Activated CD4-positive, alpha-beta T cell treated with anti-CD3 and anti-CD28 coated beads, Interleukin-2, amount 10 ng/mL, durations not matched to agents 24 days and 14 days (primary cell): ENCODE results near the gene RAB31. TPM values are rescaled to one million over a fixed set of nuclear protein-coding genes. Genes with fewer than 3 reads are reported as not detected.

Experiments used
- DNase-seq: peaks from one replicate; pipeline ENCODE4 v3.0.0; 2022
- H3K27ac Mint-ChIP-seq: one replicate; pipeline ENCODE4 v1.8.0; 2022; ENCODE audit warnings: mild to moderate bottlenecking, mixed read lengths
- H3K27me3 Mint-ChIP-seq: one replicate; pipeline ENCODE4 v1.8.0; 2022; ENCODE audit warnings: mixed read lengths
- H3K36me3 Mint-ChIP-seq: one replicate; pipeline ENCODE4 v1.8.0; 2022; ENCODE audit warnings: low read depth, mild to moderate bottlenecking, mixed read lengths
- H3K4me1 Mint-ChIP-seq: one replicate; pipeline ENCODE4 v1.8.0; 2021; ENCODE audit warnings: mixed read lengths
- H3K4me3 Mint-ChIP-seq: one replicate; pipeline ENCODE4 v1.8.0; 2022; ENCODE audit warnings: mild to moderate bottlenecking, moderate library complexity, mixed read lengths
- H3K9me3 Mint-ChIP-seq: one replicate; pipeline ENCODE4 v1.8.0; 2021; ENCODE audit warnings: mixed read lengths
- intact Hi-C: fragments of 100-400 bp; cut with micrococcal nuclease; formaldehyde crosslinking; loops from one replicate; pipeline ENCODE4 v1.15.1; 2023
- total RNA-seq: library from RNA; stranded (reverse); gene quantifications from 2 replicates; pipeline ENCODE4 v1.2.3, GENCODE V29; 2022

RAB31 gene
- total RNA-seq, 1 donor from 2014 or later, result not detected

DNA sequence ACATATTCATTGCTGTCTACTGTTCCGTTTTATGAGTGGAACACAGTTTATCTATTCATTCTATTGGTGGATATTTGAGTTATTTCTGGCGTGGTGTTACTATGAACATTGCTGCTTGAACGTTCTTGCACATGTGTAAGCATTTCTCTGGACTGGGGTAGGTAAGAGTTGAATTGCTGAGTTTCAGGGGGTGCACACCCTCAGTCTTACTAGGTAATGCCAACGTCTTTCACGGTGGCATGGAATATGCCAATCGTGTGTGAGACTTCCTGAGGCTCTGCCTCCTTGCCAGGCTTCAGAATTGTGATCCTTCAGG is 121.3 kb downstream of the RAB31 start:
- no peak overlapping the region for H3K27ac Mint-ChIP-seq
- no peaks in the 10 kb centered on the region for H3K36me3 Mint-ChIP-seq

DNA sequence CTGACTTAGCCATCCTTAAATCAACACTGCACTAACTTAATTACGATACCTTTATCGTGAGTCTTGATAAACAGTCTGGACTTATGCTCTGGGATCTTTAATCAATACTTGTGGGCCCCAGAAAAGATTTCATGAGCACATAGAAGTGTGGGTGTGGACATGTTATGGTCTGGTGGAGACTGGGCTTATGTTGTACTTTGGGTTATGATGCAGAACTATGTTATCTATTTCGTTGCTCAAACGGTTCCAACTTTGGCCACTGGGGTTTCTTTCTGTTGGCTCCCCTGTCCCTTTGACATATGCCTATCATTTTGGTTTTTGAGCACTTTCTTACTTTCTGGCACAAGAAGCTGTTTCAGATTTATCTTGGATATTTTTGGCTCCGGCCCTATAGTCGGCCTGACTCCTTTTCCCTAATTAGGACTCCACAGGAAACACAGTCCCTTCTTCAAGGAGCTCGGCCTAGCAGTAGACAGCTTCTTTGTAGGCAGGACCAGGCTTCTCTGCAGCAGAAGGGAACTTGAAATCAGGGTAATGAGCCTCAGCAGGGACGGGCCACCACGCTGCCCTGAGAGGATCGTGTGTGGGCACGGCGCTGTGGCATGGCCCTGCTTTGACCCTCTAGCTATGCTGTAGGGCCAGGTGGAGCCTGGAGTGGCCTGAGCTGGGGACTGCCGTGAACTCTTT is 123.1 kb downstream of the RAB31 start:
- Mint-ChIP-seq H3K27me3 (peaks cover 4% of the 10 kb centered on the region), H3K27ac (no peak overlapping the region), H3K4me1 (no peaks in the 10 kb centered on the region), H3K36me3 (no peaks in the 10 kb centered on the region), H3K9me3 (no peaks in the 10 kb centered on the region), H3K4me3 (no peak overlapping the region)
- no peak for DNase-seq
- intact Hi-C loops, result no loop called here

More for the DNA sequence above, 121.3 kb downstream of the RAB31 start:
- Mint-ChIP-seq H3K9me3 (no peaks in the 10 kb centered on the region), H3K4me3 (no peak overlapping the region), H3K4me1 (no peaks in the 10 kb centered on the region), H3K27me3 (peaks cover 2% of the 10 kb centered on the region)
- intact Hi-C loops, result no loop called here
- DNase-seq, result no peak

DNA sequence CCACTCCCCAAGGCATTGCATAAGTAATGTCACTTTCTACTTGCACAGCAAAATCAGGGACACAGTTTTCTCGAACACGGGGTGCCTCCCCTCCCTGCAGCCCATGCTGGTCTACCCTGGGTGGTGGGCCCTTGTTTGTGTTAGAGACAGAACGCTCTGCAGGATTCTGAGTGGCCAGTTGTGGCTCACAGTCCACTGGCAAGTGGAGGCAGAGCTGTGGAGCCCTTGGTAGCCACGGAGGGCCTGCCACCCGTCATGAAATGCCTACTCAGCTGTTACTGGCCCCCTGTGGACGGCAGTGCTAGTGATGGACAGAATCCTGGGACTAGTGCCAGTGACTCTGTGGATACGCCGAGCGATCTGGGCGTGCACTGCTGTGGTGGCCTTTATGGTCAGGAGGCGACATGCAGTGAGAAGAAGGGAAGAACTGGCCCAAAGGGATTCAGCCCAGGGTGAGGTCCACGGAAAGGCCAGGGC is 123.7 kb downstream of the RAB31 start:
- no peaks in the 10 kb centered on the region for H3K9me3 Mint-ChIP-seq
- no peaks in the 10 kb centered on the region for H3K4me1 Mint-ChIP-seq
- intact Hi-C loops, result no loop called here
- H3K4me3 Mint-ChIP-seq, result no peak overlapping the region
- no peak overlapping the region for H3K27ac Mint-ChIP-seq
- no peak for DNase-seq
- H3K27me3 Mint-ChIP-seq, result peaks cover 8% of the 10 kb centered on the region
- H3K36me3 Mint-ChIP-seq, result no peaks in the 10 kb centered on the region

DNA sequence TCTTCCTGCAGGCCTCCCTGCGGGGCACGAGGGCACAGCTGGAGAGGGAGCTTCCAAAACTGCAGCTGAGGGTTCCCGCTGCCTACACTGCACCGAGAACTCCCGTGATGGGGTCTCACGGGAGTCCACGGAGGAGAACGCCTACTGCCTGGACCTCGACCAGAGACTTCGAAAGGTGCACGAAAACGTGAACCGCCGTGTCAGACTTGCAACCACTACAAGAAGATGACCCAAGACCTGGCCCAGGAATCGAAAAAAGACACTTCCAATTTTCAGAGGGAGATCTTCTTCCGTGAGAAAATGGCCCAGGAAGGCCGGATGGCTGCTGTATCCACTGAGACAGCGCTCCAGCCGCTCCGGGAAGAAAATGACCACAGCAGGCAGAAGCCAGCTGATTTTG is 124.8 kb downstream of the RAB31 start:
- intact Hi-C loops, result no loop called here
- Mint-ChIP-seq H3K9me3 (no peaks in the 10 kb centered on the region), H3K4me1 (no peaks in the 10 kb centered on the region), H3K4me3 (no peak overlapping the region), H3K36me3 (no peaks in the 10 kb centered on the region), H3K27me3 (peaks cover 12% of the 10 kb centered on the region), H3K27ac (no peak overlapping the region)
- DNase-seq, result no peak

DNA sequence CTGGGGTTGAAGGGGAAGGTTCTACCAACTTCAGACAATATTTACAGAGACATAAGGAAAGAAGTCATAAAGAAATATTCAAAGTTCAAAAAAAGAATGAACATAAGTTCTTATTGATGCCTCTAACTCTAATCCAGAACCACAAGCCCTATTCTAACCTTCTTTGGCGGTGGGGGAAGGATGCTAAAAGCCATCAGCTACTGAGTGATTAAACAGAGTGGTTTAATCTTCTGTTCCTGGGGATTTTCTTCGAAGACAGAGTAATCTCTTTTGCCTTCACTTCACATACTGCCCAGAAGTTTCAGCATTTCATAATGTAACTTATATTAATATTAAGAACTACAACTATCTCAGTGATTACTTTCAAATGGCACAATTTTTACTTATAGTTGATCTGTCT is 126.5 kb downstream of the RAB31 start:
- H3K27ac Mint-ChIP-seq, result no peak overlapping the region
- H3K9me3 Mint-ChIP-seq, result no peaks in the 10 kb centered on the region
- H3K36me3 Mint-ChIP-seq, result no peaks in the 10 kb centered on the region
- DNase-seq, result no peak
- H3K27me3 Mint-ChIP-seq, result peaks cover 12% of the 10 kb centered on the region
- no peak overlapping the region for H3K4me3 Mint-ChIP-seq
- intact Hi-C loops, result no loop called here
- H3K4me1 Mint-ChIP-seq, result no peaks in the 10 kb centered on the region

DNA sequence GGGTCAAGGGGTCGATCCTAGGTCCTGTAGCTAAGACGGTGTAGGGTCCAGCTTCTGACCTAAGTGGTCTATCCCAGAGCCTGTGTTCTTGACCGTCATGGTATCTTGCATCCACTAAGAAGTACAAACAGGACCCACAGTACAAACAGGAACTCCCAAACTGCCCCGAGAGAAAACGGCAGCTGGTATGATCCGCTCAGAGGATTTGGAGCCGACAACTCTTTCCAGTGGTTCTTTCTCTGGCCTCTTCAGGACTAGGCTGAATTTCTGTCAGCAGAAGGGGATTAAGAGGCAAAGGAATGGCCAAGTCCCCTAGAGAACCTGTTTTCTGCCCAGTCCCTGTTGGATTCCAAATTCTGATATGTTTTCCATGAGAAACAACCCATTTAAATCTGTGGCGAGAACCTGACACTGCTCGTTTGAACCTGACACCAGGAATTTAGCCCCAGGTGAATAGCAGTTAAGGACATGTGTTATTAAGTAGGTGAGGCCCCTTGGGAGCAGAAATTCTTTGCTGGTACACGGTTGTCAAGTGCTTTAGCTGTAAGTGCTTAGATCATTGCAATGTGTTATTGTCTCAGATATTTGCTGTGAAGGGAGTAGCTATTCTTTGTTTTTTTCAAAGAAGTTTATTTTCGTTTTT is 127.1 kb downstream of the RAB31 start:
- intact Hi-C loops, result no loop called here
- H3K9me3 Mint-ChIP-seq, result no peaks in the 10 kb centered on the region
- DNase-seq, result no peak
- peaks cover 12% of the 10 kb centered on the region for H3K27me3 Mint-ChIP-seq
- no peaks in the 10 kb centered on the region for H3K4me1 Mint-ChIP-seq
- H3K36me3 Mint-ChIP-seq, result no peaks in the 10 kb centered on the region
- no peak overlapping the region for H3K4me3 Mint-ChIP-seq
- H3K27ac Mint-ChIP-seq, result no peak overlapping the region

DNA sequence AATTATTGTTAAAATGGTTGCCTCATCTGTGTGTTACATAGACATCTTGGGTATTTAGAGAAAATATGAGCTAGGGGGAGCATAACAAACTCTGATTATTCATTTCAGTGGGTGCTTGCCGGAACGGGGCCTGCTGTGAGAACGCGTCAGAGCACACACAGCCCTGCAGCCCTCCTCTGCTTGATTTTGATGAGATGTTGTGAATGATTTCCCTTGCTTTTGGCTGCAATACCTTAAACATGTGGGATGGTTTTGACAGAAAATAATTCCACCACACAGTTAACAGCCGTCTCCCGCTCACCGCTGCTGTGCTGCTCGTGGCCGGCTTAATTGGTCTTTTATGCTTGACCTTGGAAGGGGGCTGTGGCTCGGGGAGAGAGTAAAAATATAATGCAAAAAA is 127.7 kb downstream of the RAB31 start:
- no peaks in the 10 kb centered on the region for H3K36me3 Mint-ChIP-seq
- no peaks in the 10 kb centered on the region for H3K9me3 Mint-ChIP-seq
- DNase-seq, result no peak
- H3K27me3 Mint-ChIP-seq, result peaks cover 12% of the 10 kb centered on the region
- H3K27ac Mint-ChIP-seq, result no peak overlapping the region
- intact Hi-C loops, result no loop called here
- no peak overlapping the region for H3K4me3 Mint-ChIP-seq
- no peaks in the 10 kb centered on the region for H3K4me1 Mint-ChIP-seq

DNA sequence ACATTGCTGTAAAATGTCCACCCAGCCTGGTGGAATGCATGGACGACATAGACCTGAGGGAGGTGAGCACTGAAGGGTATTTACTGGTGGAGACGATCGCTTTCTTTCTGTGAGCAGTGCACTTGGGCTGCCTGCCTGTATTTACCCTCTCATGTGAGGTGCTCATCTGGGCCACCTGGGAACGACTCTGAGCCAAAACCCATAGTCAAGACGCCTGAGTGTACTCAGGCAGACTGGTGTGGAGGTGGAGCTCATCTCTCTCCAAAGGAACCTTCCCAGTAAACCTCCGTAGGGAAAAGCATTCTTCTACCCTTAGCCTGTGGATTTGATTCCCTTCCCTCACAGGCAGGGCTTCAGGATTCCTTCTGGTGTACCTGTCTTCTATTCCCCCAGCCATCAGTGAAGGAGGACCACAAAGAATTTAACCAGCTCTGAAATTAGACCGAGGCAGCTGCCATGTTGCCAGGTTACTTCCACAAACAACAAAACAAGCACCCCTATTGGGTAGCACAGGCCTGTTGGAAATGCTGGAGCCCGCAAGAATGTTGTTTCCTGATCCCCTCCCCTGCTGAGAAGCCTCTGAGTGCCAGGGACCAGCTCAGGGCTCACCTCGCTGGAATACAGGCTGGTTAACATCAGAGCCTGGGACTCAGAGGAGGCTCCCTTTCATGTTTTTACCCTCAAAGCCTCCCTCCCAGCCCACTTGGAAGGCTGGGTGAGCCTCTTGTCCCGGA is 130.2 kb downstream of the RAB31 start:
- Mint-ChIP-seq H3K4me3 (no peak overlapping the region), H3K27me3 (peaks cover 12% of the 10 kb centered on the region), H3K27ac (no peak overlapping the region), H3K36me3 (no peaks in the 10 kb centered on the region), H3K4me1 (no peaks in the 10 kb centered on the region), H3K9me3 (no peaks in the 10 kb centered on the region)
- intact Hi-C loops, result no loop called here
- DNase-seq, result no peak

DNA sequence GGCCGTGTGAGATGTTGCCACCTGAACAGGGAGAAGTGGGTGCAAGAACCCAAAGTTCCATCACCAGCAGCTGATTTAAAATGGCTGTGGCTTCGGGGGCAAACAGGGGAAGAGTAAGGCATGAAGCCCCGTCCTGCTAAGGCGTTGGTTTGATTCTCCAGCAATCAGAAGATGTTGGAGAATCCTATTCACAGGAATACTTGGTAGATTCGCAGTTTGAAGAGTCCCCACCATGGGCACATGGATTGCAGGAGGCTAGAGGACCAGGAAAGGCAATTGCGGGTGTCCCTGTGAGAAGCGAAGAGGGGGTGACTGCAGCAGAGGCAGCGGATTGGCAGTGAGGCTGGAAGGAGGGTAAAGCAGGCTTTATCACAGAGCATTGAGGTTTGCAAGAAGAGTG is 131.1 kb downstream of the RAB31 start:
- Mint-ChIP-seq H3K27me3 (peaks cover 9% of the 10 kb centered on the region), H3K9me3 (no peaks in the 10 kb centered on the region), H3K36me3 (no peaks in the 10 kb centered on the region), H3K4me3 (no peak overlapping the region), H3K4me1 (no peaks in the 10 kb centered on the region), H3K27ac (no peak overlapping the region)
- DNase-seq, result no peak
- intact Hi-C loops, result no loop called here

DNA sequence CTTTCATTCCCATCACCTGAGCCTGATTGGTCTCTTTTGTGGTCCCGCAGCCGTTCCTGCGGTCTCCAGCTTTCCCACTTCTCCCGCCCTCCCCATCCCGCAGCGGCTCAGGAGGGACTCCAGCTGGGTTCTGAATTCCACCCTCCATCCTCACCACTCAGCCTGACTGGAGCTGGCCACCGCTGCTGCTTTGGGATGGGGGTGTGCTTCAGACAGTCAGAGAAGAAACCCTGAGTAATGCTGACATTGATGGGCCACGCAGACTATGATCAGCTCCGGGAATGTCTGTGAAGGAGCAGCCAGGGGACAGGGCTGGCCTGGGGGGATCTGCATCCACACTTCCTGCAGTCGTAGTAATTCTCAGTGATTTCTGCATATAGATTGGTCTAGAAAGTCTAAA is 131.8 kb downstream of the RAB31 start:
- Mint-ChIP-seq H3K4me3 (no peak overlapping the region), H3K36me3 (no peaks in the 10 kb centered on the region), H3K27ac (no peak overlapping the region), H3K9me3 (no peaks in the 10 kb centered on the region), H3K4me1 (no peaks in the 10 kb centered on the region), H3K27me3 (peaks cover 9% of the 10 kb centered on the region)
- intact Hi-C loops, result no loop called here
- DNase-seq, result no peak

DNA sequence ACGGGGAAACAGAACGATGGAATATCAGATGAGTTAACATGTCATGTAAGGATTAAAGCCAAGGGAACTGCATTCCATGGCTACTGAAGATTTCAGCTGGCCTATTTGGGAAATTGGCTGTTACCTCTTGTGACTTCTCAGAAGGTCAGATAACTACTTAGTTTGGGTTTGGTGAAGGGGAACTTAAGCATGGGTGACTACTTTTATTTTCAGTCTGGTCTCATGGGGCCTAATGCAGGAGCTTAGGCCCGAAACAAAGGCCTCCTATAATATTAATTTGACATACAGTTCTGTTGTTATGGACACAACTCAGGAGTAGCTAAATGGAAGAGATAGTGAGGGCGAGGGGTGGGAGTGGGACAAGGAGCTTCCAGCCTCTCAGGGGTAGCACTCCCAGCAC is 133.7 kb downstream of the RAB31 start:
- peaks cover 3% of the 10 kb centered on the region for H3K27me3 Mint-ChIP-seq
- no peaks in the 10 kb centered on the region for H3K4me1 Mint-ChIP-seq
- no peaks in the 10 kb centered on the region for H3K9me3 Mint-ChIP-seq
- intact Hi-C loops, result no loop called here
- no peak for DNase-seq
- H3K27ac Mint-ChIP-seq, result no peak overlapping the region
- H3K4me3 Mint-ChIP-seq, result no peak overlapping the region
- H3K36me3 Mint-ChIP-seq, result no peaks in the 10 kb centered on the region

DNA sequence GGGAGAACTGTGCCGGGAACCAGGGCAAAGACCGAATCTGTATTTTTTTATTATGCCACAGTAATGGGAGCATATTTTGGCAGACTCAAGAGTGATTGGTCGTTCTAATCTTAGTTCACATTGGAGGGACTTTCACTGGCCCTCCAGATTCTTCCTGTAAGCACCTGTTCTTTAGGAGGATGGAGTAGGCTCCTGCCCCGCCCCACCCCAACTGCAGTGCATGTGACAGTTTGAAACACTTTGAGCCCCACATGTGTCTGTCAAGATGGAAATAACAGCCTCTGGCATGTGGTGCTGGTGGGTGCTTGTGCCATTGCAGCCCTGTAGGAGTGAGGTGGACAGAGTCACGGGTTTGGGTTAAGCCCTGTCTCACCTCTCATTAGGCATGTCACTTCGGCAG is 134.3 kb downstream of the RAB31 start:
- no peaks in the 10 kb centered on the region for H3K9me3 Mint-ChIP-seq
- DNase-seq, result no peak
- intact Hi-C loops, result no loop called here
- H3K36me3 Mint-ChIP-seq, result no peaks in the 10 kb centered on the region
- H3K4me1 Mint-ChIP-seq, result no peaks in the 10 kb centered on the region
- H3K27ac Mint-ChIP-seq, result no peak overlapping the region
- peaks cover 3% of the 10 kb centered on the region for H3K27me3 Mint-ChIP-seq
- H3K4me3 Mint-ChIP-seq, result no peak overlapping the region

DNA sequence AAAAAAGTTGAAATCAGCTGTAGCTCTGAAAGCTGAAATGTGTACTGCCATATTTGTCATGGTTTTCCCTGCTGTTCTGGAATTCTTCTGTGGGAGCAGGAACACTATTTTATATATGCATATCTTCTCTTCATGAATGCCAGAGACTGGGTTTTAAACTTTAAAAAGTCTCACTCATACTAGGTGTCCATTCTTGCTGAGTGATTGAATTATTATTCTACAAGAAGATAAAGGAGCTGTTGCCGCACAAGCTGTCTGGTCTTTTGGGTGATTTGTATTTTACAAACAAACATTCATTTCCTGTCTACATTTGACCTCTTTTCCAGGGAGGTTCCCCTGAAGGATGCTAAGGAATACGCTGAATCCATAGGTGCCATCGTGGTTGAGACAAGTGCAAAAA is 137.2 kb downstream of the RAB31 start:
- intact Hi-C loops, result no loop called here
- no peak for DNase-seq
- Mint-ChIP-seq H3K4me3 (no peak overlapping the region), H3K27ac (no peak overlapping the region), H3K9me3 (no peaks in the 10 kb centered on the region), H3K4me1 (no peaks in the 10 kb centered on the region), H3K36me3 (no peaks in the 10 kb centered on the region), H3K27me3 (peaks cover 19% of the 10 kb centered on the region)

DNA sequence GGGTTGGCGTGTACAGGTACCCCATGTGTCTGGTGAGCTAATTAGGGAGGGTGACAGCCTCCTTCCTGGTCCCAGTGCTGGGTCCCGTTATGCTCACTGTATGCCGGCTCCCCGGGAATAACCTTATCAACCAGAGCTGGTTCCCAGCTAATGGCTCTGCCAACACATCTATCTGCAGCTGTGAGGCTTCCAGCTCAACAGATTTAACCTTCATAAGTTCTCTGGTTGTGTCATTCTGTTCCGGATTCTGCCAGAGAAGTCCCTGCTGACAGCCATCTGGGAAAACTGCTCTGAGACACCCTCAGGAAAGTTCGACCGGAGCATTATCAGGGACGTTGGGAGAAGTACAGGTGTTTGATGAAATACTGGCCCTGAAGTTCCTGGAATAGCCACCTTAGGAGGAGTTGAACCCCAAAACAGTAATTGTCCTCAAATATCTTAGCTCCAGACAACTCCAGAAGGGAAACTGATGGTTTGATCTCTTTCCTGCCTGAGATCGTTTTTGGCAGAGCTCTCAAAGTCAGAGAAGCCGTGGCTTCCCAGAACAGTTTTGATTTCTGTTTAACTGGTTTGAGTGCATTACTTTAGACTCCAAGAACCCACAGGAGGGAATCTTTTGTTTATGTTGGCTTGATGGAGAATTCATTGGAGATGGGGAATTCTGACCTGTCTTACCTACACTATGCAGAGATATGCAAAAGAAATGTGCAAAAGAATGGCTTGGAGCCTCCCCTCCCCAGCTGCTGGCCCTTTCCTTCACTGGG is 138.2 kb downstream of the RAB31 start:
- Mint-ChIP-seq H3K36me3 (no peaks in the 10 kb centered on the region), H3K27ac (no peak overlapping the region), H3K27me3 (peaks cover 20% of the 10 kb centered on the region), H3K4me3 (no peak overlapping the region), H3K9me3 (no peaks in the 10 kb centered on the region), H3K4me1 (no peaks in the 10 kb centered on the region)
- no peak for DNase-seq
- intact Hi-C loops, result no loop called here
